Measurements from ENCODE around the gene SMTNL1.

The SMTNL1 gene

DNA sequence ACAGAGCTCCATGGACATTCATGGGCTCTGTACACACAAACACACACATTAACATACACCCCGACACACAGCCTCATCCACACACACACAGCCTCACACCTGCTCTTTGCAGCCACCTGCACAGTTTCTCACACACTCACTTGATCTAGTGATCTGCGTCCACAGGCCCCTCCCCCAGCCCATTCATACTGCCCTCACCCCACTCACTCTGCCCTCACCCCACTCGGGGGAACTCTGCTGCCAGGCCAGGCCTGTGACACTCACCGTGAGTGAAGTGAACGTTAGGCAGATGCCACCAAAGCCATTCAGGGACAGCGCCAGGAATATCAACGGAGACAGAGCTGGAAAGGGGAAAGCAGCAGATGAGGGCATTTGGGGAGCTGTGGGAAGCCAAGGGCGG, 36.9 kb upstream of the SMTNL1 start:
- H3K23ac ChIP-seq (ENCODE audit: low read depth, low read length, poor library complexity) = peak overlapping the region; percentile 6
- no peak for DNase-seq (ENCODE audit: low spot score)
- H3K18ac ChIP-seq (ENCODE audit: low read length) = no peak overlapping the region
- no peak overlapping the region for H3K9ac ChIP-seq (ENCODE audit: low read depth, low read length, poor library complexity)
- peaks cover 0 to 12% (median 0%) of the 10 kb centered on the region in 3 experiments for H3K27me3 ChIP-seq (ENCODE audit: control insufficient read depth in 3 of 3, insufficient read depth in 3 of 3, low read depth in 1 of 3, low read length in 3 of 3)
- no peaks in the 10 kb centered on the region for H3K9me3 ChIP-seq (replicated peaks in 1 of 2; ENCODE audit: control insufficient read depth in 2 of 2, insufficient read depth in 1 of 2, low read depth in 1 of 2, low read length in 2 of 2)
- no peak overlapping the region for H4K8ac ChIP-seq (ENCODE audit: low read depth, low read length)
- H3K4ac ChIP-seq (ENCODE audit: low read length) = no peak overlapping the region
- H2AK5ac ChIP-seq (ENCODE audit: low read depth, low read length) = peak overlapping the region; percentile 22
- WGBS, 2 donors (ENCODE audit: extremely low coverage in 2 of 2, insufficient read length in 2 of 2, insufficient replicate concordance in 1 of 2) = no CpG with 5 or more reads among the region's 8 CpGs
- H2BK12ac ChIP-seq (ENCODE audit: low read length) = peak overlapping the region; percentile 86
- no peak overlapping the region for H2BK15ac ChIP-seq (ENCODE audit: low read length)
- H2BK5ac ChIP-seq (ENCODE audit: low read length) = peak overlapping the region; percentile 54
- H2BK120ac ChIP-seq (ENCODE audit: low read depth, low read length) = no peak overlapping the region
- H3K27ac ChIP-seq (replicated peaks; ENCODE audit: low read length) = no peak overlapping the region
- H4K91ac ChIP-seq (ENCODE audit: low read depth, low read length, poor library complexity) = no peak overlapping the region
- no peak overlapping the region for H3K4me2 ChIP-seq (ENCODE audit: insufficient read depth, low read length, poor library complexity, severe bottlenecking)
- no peak overlapping the region for H3K4me3 ChIP-seq (ENCODE audit: low read length in 2 of 2)
- H2AFZ ChIP-seq (ENCODE audit: low read length) = no peak overlapping the region
- no peaks in the 10 kb centered on the region for H3K79me1 ChIP-seq (ENCODE audit: low read depth, low read length)
- H3K4me1 ChIP-seq (ENCODE audit: control insufficient read depth in 2 of 2, insufficient read depth in 1 of 2, low read depth in 1 of 2, low read length in 2 of 2) = peaks cover 7 to 11% of the 10 kb centered on the region in 2 donors
- H3K14ac ChIP-seq (ENCODE audit: low read length) = no peak overlapping the region
- no peaks in the 10 kb centered on the region for H3K36me3 ChIP-seq (replicated peaks in 1 of 2; ENCODE audit: control insufficient read depth in 2 of 2, insufficient read depth in 2 of 2, low read length in 2 of 2)

DNA sequence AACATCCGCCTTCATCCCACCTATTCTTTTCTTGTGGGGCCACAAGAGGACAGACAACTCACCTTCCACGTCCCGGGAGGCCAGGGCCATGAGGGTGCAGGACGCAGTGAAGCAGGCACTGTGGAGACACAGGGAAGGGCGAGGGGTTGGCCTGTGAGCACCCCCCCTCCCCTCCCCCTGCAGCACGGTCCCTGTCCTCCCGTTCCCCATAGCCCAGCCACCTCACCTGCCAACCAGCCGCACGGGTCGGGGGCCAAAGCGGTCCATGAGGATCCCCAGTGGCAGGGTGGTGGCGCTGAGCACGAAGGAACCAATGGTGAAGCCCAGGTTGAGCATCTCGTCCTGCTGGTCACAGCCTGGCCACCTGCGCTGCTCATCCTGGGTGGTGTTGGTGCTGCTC, 36.5 kb upstream of the SMTNL1 start:
- H3K9me3 ChIP-seq (replicated peaks in 1 of 2; ENCODE audit: control insufficient read depth in 2 of 2, insufficient read depth in 1 of 2, low read depth in 1 of 2, low read length in 2 of 2) = no peaks in the 10 kb centered on the region
- H3K27me3 ChIP-seq (ENCODE audit: control insufficient read depth in 3 of 3, insufficient read depth in 3 of 3, low read depth in 1 of 3, low read length in 3 of 3) = peaks cover 0 to 12% (median 0%) of the 10 kb centered on the region in 3 experiments
- H2BK12ac ChIP-seq (ENCODE audit: low read length) = peak overlapping the region; percentile 86
- H4K8ac ChIP-seq (ENCODE audit: low read depth, low read length) = no peak overlapping the region
- H3K23ac ChIP-seq (ENCODE audit: low read depth, low read length, poor library complexity) = peak overlapping the region; percentile 52
- H4K91ac ChIP-seq (ENCODE audit: low read depth, low read length, poor library complexity) = peak overlapping the region; percentile 20
- peak overlapping the region; percentile 62 for H3K18ac ChIP-seq (ENCODE audit: low read length)
- no peak overlapping the region for H2BK15ac ChIP-seq (ENCODE audit: low read length)
- no peaks in the 10 kb centered on the region for H3K36me3 ChIP-seq (replicated peaks in 1 of 2; ENCODE audit: control insufficient read depth in 2 of 2, insufficient read depth in 2 of 2, low read length in 2 of 2)
- no peak overlapping the region for H3K4me2 ChIP-seq (ENCODE audit: insufficient read depth, low read length, poor library complexity, severe bottlenecking)
- H3K9ac ChIP-seq (ENCODE audit: low read depth, low read length, poor library complexity) = peak overlapping the region; percentile 39
- no CpG with 5 or more reads among the region's 15 CpGs for WGBS, 2 donors (ENCODE audit: extremely low coverage in 2 of 2, insufficient read length in 2 of 2, insufficient replicate concordance in 1 of 2)
- H2AFZ ChIP-seq (ENCODE audit: low read length) = no peak overlapping the region
- H2AK5ac ChIP-seq (ENCODE audit: low read depth, low read length) = peak overlapping the region; percentile 22
- H3K4me3 ChIP-seq (ENCODE audit: low read length in 2 of 2) = no peak overlapping the region
- H3K4ac ChIP-seq (ENCODE audit: low read length) = no peak overlapping the region
- H3K27ac ChIP-seq (replicated peaks; ENCODE audit: low read length) = no peak overlapping the region
- peak overlapping the region; percentile 54 for H2BK5ac ChIP-seq (ENCODE audit: low read length)
- H2BK120ac ChIP-seq (ENCODE audit: low read depth, low read length) = no peak overlapping the region
- H3K4me1 ChIP-seq (ENCODE audit: control insufficient read depth in 2 of 2, insufficient read depth in 1 of 2, low read depth in 1 of 2, low read length in 2 of 2) = peaks cover 7 to 11% of the 10 kb centered on the region in 2 donors
- H3K79me1 ChIP-seq (ENCODE audit: low read depth, low read length) = no peaks in the 10 kb centered on the region
- no peak for DNase-seq (ENCODE audit: low spot score)
- H3K14ac ChIP-seq (ENCODE audit: low read length) = no peak overlapping the region

DNA sequence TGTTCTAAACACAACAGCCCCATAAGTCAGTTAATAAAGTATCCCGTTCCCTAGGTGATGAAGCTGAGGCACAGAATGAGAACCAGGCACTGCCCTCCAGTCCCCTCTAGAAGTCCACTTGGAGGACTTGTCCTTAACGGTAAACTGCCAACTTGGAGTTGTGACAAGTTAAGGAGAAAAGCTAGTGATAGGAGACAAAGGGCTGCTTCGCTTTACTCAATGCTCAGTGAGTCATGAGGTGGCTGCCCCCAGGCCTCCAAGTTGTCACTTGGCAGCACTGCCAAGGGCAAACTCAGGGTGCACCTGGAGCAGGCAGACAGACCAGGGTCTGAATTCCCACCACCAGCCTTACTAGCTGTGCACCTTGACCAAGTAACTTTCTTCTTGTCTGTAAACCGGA, 35.4 kb upstream of the SMTNL1 start:
- peaks cover 0 to 12% (median 0%) of the 10 kb centered on the region in 3 experiments for H3K27me3 ChIP-seq (ENCODE audit: control insufficient read depth in 3 of 3, insufficient read depth in 3 of 3, low read depth in 1 of 3, low read length in 3 of 3)
- no peak overlapping the region for H4K91ac ChIP-seq (ENCODE audit: low read depth, low read length, poor library complexity)
- no peak overlapping the region for H2AK5ac ChIP-seq (ENCODE audit: low read depth, low read length)
- WGBS, 2 donors (ENCODE audit: extremely low coverage in 2 of 2, insufficient read length in 2 of 2, insufficient replicate concordance in 1 of 2) = no CpG with 5 or more reads among the region's 4 CpGs
- H3K14ac ChIP-seq (ENCODE audit: low read length) = no peak overlapping the region
- H3K4me3 ChIP-seq (ENCODE audit: low read length in 2 of 2) = no peak overlapping the region
- H3K4ac ChIP-seq (ENCODE audit: low read length) = no peak overlapping the region
- no peak overlapping the region for H2BK15ac ChIP-seq (ENCODE audit: low read length)
- H2BK5ac ChIP-seq (ENCODE audit: low read length) = no peak overlapping the region
- H3K9me3 ChIP-seq (replicated peaks in 1 of 2; ENCODE audit: control insufficient read depth in 2 of 2, insufficient read depth in 1 of 2, low read depth in 1 of 2, low read length in 2 of 2) = no peaks in the 10 kb centered on the region
- H3K23ac ChIP-seq (ENCODE audit: low read depth, low read length, poor library complexity) = no peak overlapping the region
- H3K36me3 ChIP-seq (replicated peaks in 1 of 2; ENCODE audit: control insufficient read depth in 2 of 2, insufficient read depth in 2 of 2, low read length in 2 of 2) = no peaks in the 10 kb centered on the region
- no peak overlapping the region for H2BK120ac ChIP-seq (ENCODE audit: low read depth, low read length)
- H2AFZ ChIP-seq (ENCODE audit: low read length) = no peak overlapping the region
- no peak overlapping the region for H4K8ac ChIP-seq (ENCODE audit: low read depth, low read length)
- no peaks in the 10 kb centered on the region for H3K79me1 ChIP-seq (ENCODE audit: low read depth, low read length)
- no peak overlapping the region for H2BK12ac ChIP-seq (ENCODE audit: low read length)
- H3K4me2 ChIP-seq (ENCODE audit: insufficient read depth, low read length, poor library complexity, severe bottlenecking) = no peak overlapping the region
- no peak overlapping the region for H3K27ac ChIP-seq (replicated peaks; ENCODE audit: low read length)
- H3K4me1 ChIP-seq (ENCODE audit: control insufficient read depth in 2 of 2, insufficient read depth in 1 of 2, low read depth in 1 of 2, low read length in 2 of 2) = peaks cover 7 to 11% of the 10 kb centered on the region in 2 donors
- H3K18ac ChIP-seq (ENCODE audit: low read length) = no peak overlapping the region
- no peak for DNase-seq (ENCODE audit: low spot score)
- H3K9ac ChIP-seq (ENCODE audit: low read depth, low read length, poor library complexity) = no peak overlapping the region

DNA sequence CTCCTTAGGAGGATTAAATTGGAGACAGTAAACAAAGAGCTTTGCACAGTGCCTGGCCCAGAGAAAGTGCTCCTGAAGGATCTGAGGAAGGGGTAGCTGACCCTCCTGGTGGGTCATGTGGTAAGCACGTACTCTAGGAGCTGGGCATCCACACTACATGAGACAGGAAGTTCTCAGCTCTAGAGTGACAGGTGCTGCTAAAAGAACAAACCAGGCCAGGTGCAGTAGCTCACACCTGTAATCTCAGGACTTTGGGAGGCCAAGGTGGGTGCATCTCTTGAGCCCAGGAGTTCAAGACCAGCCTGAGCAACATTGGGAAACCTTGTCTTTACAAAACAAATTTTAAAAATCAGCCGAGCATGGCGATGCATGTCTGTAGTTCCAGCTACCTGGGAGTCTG, 35.0 kb upstream of the SMTNL1 start:
- no peak for DNase-seq (ENCODE audit: low spot score)
- Histone ChIP-seq H3K14ac (ENCODE audit: low read length) (no peak overlapping the region), H4K91ac (ENCODE audit: low read depth, low read length, poor library complexity) (no peak overlapping the region), H3K27ac (replicated peaks; ENCODE audit: low read length) (no peak overlapping the region), H3K9ac (ENCODE audit: low read depth, low read length, poor library complexity) (no peak overlapping the region), H3K9me3 (replicated peaks in 1 of 2; ENCODE audit: control insufficient read depth in 2 of 2, insufficient read depth in 1 of 2, low read depth in 1 of 2, low read length in 2 of 2) (no peaks in the 10 kb centered on the region), H3K23ac (ENCODE audit: low read depth, low read length, poor library complexity) (no peak overlapping the region), H4K8ac (ENCODE audit: low read depth, low read length) (no peak overlapping the region), H2BK120ac (ENCODE audit: low read depth, low read length) (no peak overlapping the region), H2BK15ac (ENCODE audit: low read length) (no peak overlapping the region), H2BK5ac (ENCODE audit: low read length) (no peak overlapping the region), H3K4me2 (ENCODE audit: insufficient read depth, low read length, poor library complexity, severe bottlenecking) (no peak overlapping the region), H3K4me1 (ENCODE audit: control insufficient read depth in 2 of 2, insufficient read depth in 1 of 2, low read depth in 1 of 2, low read length in 2 of 2) (peaks cover 7 to 11% of the 10 kb centered on the region in 2 donors), H2AFZ (ENCODE audit: low read length) (no peak overlapping the region), H3K4me3 (ENCODE audit: low read length in 2 of 2) (peak overlapping the region in 1 of 2 donors; percentile 3), H3K36me3 (replicated peaks in 1 of 2; ENCODE audit: control insufficient read depth in 2 of 2, insufficient read depth in 2 of 2, low read length in 2 of 2) (no peaks in the 10 kb centered on the region), H3K18ac (ENCODE audit: low read length) (no peak overlapping the region), H2BK12ac (ENCODE audit: low read length) (no peak overlapping the region), H2AK5ac (ENCODE audit: low read depth, low read length) (no peak overlapping the region), H3K27me3 (ENCODE audit: control insufficient read depth in 3 of 3, insufficient read depth in 3 of 3, low read depth in 1 of 3, low read length in 3 of 3) (peaks cover 0 to 12% (median 0%) of the 10 kb centered on the region in 3 experiments), H3K79me1 (ENCODE audit: low read depth, low read length) (no peaks in the 10 kb centered on the region), H3K4ac (ENCODE audit: low read length) (no peak overlapping the region)
- no CpG with 5 or more reads among the region's 3 CpGs for WGBS, 2 donors (ENCODE audit: extremely low coverage in 2 of 2, insufficient read length in 2 of 2, insufficient replicate concordance in 1 of 2)
